ENCODE results near the gene AGBL3. TPM values are rescaled to one million over a fixed set of nuclear protein-coding genes. Genes with fewer than 3 reads are reported as not detected.
A peak's percentile ranks its signal among the peaks of the same experiment; 100 is the strongest.
"Not testable (repeated sequence)": the region's sequence is repeated elsewhere in the genome, so short reads cannot be mapped to it uniquely, and the experiment has no call there.

Gene AGBL3
- total RNA-seq, 1 donor from 2014 or later = 1.5 TPM

DNA sequence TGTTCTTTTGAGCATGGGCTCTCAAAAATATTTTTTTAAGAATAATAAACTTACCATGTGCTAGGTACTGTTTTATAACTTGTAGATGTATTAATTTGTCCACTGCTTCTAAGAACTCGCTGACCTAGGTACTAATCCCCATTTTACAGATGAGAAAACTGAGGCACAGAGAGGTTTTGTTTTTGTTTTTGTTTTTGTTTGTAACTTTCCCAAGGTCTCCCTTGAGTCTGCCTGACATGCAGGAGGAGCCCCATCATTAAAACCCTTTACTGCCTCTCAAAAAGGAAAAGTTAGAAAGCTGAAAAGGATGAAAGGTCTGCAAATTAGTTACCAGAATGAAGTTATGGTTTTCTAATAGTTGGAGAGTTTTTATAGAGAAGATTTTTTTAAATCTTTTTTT, 38.5 kb upstream of the AGBL3 start:
- Mint-ChIP-seq H3K36me3 (ENCODE audit: low read depth) (no peaks in the 10 kb centered on the region), H3K27me3 (ENCODE audit: insufficient read depth) (peaks cover 5% of the 10 kb centered on the region), H3K9me3 (no peaks in the 10 kb centered on the region), H3K4me3 (no peak overlapping the region), H3K4me1 (ENCODE audit: low read depth) (peaks cover 6% of the 10 kb centered on the region), H3K27ac (no peak overlapping the region)
- no peak for DNase-seq (ENCODE audit: low spot score)
- intact Hi-C loops (cut with micrococcal nuclease) = no loop called here

DNA sequence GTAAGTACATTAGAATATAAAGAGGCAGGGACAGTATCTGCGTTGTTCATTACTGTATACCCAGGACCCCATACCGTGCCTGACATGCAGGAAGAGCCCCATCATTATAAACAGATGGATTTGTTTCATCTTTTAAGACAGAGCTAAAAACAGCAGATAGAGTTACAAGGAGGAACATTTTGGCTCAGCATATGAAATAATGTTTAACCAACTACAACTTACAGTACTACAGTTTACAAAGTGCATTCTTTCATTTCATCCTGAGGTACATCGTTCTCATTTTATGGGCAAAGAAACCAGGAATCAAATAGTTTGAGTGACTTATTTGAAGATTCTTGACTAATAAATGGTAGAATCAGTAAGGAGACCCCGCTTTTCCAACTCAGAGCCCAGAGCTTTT, 38.1 kb upstream of the AGBL3 start:
- Mint-ChIP-seq H3K27me3 (ENCODE audit: insufficient read depth) (peaks cover 2% of the 10 kb centered on the region), H3K9me3 (no peaks in the 10 kb centered on the region), H3K36me3 (ENCODE audit: low read depth) (no peaks in the 10 kb centered on the region), H3K27ac (no peak overlapping the region), H3K4me1 (ENCODE audit: low read depth) (peaks cover 6% of the 10 kb centered on the region), H3K4me3 (no peak overlapping the region)
- DNase-seq (ENCODE audit: low spot score) = no peak
- intact Hi-C loops (cut with micrococcal nuclease) = no loop called here

DNA sequence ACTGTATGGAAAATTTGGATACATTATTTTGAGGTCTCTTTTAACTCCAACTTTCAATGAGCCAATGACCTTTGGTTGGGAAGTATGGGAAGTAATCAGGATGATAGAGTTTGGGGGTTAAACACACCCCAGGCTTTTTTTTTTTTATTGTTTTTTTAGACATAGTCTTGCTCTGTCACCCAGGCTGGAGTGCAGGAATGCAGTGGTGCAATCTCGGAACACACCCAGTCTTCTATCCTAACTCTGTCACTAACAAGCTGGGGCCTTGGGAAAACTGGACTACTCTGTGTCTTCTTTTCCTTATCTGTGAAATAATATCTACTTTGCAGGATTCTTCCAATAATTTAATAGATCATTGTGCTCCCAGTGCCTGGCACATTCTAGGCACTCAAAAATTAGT, 37.6 kb upstream of the AGBL3 start:
- DNase-seq (ENCODE audit: low spot score) = no peak
- H3K9me3 Mint-ChIP-seq = no peaks in the 10 kb centered on the region
- peaks cover 2% of the 10 kb centered on the region for H3K27me3 Mint-ChIP-seq (ENCODE audit: insufficient read depth)
- H3K36me3 Mint-ChIP-seq (ENCODE audit: low read depth) = no peaks in the 10 kb centered on the region
- no peak overlapping the region for H3K27ac Mint-ChIP-seq
- H3K4me1 Mint-ChIP-seq (ENCODE audit: low read depth) = peaks cover 6% of the 10 kb centered on the region
- intact Hi-C loops (cut with micrococcal nuclease) = no loop called here
- no peak overlapping the region for H3K4me3 Mint-ChIP-seq

DNA sequence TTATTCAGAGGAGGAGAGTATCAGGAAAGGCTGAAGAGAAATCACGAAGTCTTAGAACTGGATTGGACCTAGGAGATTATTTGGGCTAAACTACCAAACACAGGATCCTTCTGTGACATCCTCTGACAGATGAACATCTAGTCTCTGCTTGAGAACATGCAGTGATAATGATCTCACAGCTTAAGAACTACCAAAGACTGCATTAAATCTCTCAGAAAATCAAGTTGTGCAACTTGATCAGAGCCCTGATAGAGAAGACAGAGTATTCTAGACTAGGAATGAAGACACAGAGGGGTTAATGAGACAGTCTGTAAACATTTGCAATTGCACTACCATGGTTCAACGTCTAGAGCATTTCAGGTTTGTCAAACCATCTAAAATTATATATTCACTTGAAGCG, 37.1 kb upstream of the AGBL3 start:
- no peaks in the 10 kb centered on the region for H3K9me3 Mint-ChIP-seq
- no peak overlapping the region for H3K27ac Mint-ChIP-seq
- H3K27me3 Mint-ChIP-seq (ENCODE audit: insufficient read depth) = peaks cover 2% of the 10 kb centered on the region
- DNase-seq (ENCODE audit: low spot score) = no peak
- H3K36me3 Mint-ChIP-seq (ENCODE audit: low read depth) = no peaks in the 10 kb centered on the region
- intact Hi-C loops (cut with micrococcal nuclease) = no loop called here
- peaks cover 6% of the 10 kb centered on the region for H3K4me1 Mint-ChIP-seq (ENCODE audit: low read depth)
- no peak overlapping the region for H3K4me3 Mint-ChIP-seq

DNA sequence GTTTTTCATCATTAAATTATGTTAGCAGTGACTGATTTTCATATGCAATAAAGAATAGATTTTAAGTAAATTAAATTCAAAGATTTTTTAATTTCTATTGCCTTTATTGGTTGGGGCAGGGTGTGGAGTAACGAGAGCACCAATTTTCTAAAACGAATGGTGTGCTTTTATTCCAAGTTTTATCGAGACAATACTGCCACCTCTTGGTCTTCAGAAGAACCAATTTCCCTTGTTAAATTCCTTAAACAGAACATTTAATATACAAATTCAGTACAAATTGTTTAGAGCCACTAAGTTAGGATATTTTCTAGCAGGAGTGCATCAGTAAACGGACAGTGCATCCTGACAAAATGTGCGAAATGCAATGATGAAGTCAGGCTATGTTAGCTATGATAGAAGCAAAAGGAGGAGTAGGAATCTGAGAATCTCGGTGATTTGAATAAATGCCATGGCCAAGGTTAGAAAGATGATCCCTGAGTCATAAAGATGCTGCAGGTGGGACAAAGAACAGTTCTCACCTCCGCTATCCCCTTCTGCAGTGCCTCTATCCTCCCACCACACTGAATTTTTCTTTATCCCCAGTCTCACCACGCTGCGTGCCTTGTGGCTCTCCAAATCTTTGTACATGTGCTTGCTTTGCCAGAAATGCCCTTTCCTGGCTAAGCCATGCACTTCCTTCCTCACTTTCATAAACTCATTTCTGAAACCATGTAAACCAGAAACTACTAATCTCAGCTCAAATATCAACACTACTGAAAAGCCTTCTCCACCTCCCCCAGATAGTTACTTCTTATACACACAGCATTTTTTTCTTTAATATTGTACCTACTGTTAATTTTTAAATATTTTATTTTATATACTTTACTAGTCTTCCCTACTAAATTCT, 31.9 kb upstream of the AGBL3 start:
- no peaks in the 10 kb centered on the region for H3K36me3 Mint-ChIP-seq (ENCODE audit: low read depth)
- no peak for DNase-seq (ENCODE audit: low spot score)
- intact Hi-C loops (cut with micrococcal nuclease) = loop anchor here (1.0 to 2.0 kb wide), 7 partner anchors 204 to 522 kb away; no protein-coding TSS in a partner anchor

DNA sequence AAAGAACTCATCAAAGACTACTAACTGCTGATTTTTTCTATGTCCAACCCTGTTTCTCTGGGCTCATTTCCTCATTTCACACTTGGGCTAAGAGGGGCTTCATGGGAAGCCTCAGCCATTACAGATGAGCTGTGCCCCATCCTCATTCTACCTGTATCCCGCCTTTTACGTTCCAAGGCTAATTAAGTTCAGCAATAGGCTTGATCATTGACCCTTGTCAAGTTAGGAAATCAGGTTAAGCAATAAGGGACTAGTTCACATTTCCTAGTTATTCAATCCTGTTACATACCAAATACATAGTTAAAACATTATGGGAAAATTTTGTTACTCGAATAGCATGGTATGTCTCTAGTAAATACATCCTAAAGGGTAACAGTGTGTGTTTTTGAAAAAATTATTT, 29.3 kb upstream of the AGBL3 start:
- Mint-ChIP-seq H3K36me3 (ENCODE audit: low read depth) (no peaks in the 10 kb centered on the region), H3K4me1 (ENCODE audit: low read depth) (no peaks in the 10 kb centered on the region), H3K27me3 (ENCODE audit: insufficient read depth) (peaks cover 3% of the 10 kb centered on the region), H3K4me3 (no peak overlapping the region), H3K27ac (no peak overlapping the region), H3K9me3 (no peaks in the 10 kb centered on the region)
- DNase-seq (ENCODE audit: low spot score) = no peak
- intact Hi-C loops (cut with micrococcal nuclease) = no loop called here

More for the DNA sequence above, 31.9 kb upstream of the AGBL3 start:
- H3K4me1 Mint-ChIP-seq (ENCODE audit: low read depth) = no peaks in the 10 kb centered on the region
- no peak overlapping the region for H3K4me3 Mint-ChIP-seq
- peaks cover 2% of the 10 kb centered on the region for H3K27me3 Mint-ChIP-seq (ENCODE audit: insufficient read depth)
- no peak overlapping the region for H3K27ac Mint-ChIP-seq
- H3K9me3 Mint-ChIP-seq = no peaks in the 10 kb centered on the region

DNA sequence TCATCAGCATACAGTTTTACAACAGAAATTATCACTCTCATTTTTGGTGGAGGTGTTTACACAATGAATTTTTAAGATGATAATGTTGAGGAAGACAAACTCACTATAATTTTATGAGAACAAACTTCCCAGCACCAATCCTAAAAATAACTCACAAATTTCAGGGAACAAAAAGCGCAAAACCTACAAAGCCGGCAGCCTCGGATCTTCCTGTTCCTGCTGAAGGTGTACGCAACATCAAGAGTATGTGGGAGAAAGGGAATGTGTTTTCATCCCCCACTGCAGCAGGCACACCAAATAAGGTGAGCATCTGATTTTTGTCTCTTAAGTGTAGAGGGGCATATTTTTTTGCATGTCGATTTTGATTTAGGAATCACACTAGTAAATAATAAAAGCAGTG, 26.5 kb upstream of the AGBL3 start:
- Mint-ChIP-seq H3K4me3 (no peak overlapping the region), H3K27ac (no peak overlapping the region), H3K27me3 (ENCODE audit: insufficient read depth) (peaks cover 5% of the 10 kb centered on the region), H3K4me1 (ENCODE audit: low read depth) (no peaks in the 10 kb centered on the region), H3K36me3 (ENCODE audit: low read depth) (no peaks in the 10 kb centered on the region), H3K9me3 (no peaks in the 10 kb centered on the region)
- no peak for DNase-seq (ENCODE audit: low spot score)
- intact Hi-C loops (cut with micrococcal nuclease) = no loop called here

DNA sequence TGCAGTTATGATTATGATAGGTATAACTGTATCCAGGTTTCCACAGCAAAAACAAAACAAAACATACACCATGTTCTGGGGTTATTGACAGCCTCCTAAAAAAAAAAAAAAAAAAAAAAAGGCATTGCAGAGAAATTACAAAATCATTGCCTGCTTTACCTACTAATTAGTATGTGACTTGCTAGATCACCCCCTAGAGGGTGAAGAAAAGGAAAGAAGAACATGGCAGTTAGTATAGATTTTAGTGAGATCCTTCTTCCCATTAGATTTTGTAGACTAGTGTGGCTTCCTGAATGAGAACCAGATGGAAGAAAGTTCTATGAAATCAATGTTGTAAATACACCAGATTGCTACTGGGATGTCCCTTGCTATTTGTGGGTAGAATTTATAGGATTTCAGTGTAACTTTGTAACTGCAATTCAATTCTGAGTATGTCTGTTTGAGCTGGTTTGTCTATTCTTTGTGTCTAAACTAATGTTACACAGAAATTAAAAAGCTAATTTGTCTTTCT, 24.0 kb upstream of the AGBL3 start:
- no peaks in the 10 kb centered on the region for H3K9me3 Mint-ChIP-seq
- intact Hi-C loops (cut with micrococcal nuclease) = no loop called here
- H3K36me3 Mint-ChIP-seq (ENCODE audit: low read depth) = no peaks in the 10 kb centered on the region
- DNase-seq (ENCODE audit: low spot score) = no peak
- no peaks in the 10 kb centered on the region for H3K4me1 Mint-ChIP-seq (ENCODE audit: low read depth)
- no peak overlapping the region for H3K27ac Mint-ChIP-seq
- no peak overlapping the region for H3K4me3 Mint-ChIP-seq
- H3K27me3 Mint-ChIP-seq (ENCODE audit: insufficient read depth) = peaks cover 8% of the 10 kb centered on the region

DNA sequence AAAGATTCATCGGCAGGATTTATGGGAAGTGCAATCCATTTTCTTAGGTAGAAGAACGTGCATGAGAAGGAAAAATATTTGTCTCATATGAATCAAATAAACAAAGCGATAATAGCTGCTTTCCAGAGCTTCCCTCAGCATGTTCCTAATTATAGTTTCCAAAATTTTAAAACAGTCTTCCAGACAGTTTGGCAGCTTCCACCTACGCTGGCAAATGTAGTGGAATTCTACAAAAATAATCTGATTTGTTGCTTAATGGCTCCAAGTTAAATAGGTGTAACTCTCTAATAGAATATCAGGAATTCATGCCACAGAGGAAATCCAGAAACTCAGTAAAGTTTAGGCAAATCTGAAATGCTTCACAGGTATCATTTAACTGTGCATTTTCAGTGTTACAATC, 23.3 kb upstream of the AGBL3 start:
- Mint-ChIP-seq H3K27ac (no peak overlapping the region), H3K9me3 (no peaks in the 10 kb centered on the region), H3K36me3 (ENCODE audit: low read depth) (no peaks in the 10 kb centered on the region), H3K4me1 (ENCODE audit: low read depth) (no peaks in the 10 kb centered on the region), H3K27me3 (ENCODE audit: insufficient read depth) (peaks cover 11% of the 10 kb centered on the region), H3K4me3 (no peak overlapping the region)
- no peak for DNase-seq (ENCODE audit: low spot score)
- intact Hi-C loops (cut with micrococcal nuclease) = no loop called here

DNA sequence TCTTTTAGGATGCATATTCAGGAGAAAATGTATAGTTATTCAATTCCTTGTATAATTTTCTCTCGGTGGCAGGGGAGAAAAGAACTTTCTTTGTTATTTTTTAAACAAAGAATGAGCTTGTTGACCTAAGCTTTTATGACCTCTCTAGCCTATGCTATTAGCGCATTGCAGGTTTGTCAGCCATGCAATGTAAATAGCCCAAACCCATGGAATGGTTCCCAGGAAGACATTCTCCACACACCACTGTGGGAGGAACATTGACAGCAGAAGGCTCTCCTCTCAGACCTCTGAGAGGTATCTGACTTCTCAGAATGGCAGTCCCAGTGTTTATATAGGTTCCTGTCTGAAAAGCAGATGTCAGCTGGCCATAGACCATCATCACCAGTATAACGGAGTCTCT, 19.6 kb upstream of the AGBL3 start:
- H3K4me1 Mint-ChIP-seq (ENCODE audit: low read depth) = no peaks in the 10 kb centered on the region
- no peaks in the 10 kb centered on the region for H3K9me3 Mint-ChIP-seq
- no peak for DNase-seq (ENCODE audit: low spot score)
- no peak overlapping the region for H3K27ac Mint-ChIP-seq
- H3K27me3 Mint-ChIP-seq (ENCODE audit: insufficient read depth) = peaks cover 20% of the 10 kb centered on the region
- intact Hi-C loops (cut with micrococcal nuclease) = no loop called here
- no peak overlapping the region for H3K4me3 Mint-ChIP-seq
- H3K36me3 Mint-ChIP-seq (ENCODE audit: low read depth) = no peaks in the 10 kb centered on the region

DNA sequence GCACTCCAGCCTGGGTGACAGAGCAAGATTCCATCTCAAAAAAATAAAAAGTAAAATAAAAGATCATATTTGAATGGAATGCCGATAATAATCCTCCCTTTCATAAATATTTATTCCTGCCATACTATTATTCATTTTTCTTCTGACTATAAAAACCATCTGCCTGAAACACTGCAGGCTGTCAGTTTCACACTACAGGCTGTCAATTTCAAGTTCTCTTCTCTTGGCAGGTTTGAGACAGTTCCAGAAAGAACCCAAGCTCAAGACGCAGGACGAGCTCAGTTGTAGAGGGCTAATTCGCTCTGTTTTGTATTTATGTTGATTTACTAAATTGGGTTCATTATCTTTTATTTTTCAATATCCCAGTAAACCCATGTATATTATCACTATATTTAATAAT, 18.2 kb upstream of the AGBL3 start:
- DNase-seq (ENCODE audit: low spot score) = no peak
- Mint-ChIP-seq H3K9me3 (peaks cover 3% of the 10 kb centered on the region), H3K4me3 (no peak overlapping the region), H3K27me3 (ENCODE audit: insufficient read depth) (peaks cover 17% of the 10 kb centered on the region), H3K4me1 (ENCODE audit: low read depth) (no peaks in the 10 kb centered on the region), H3K36me3 (ENCODE audit: low read depth) (no peaks in the 10 kb centered on the region), H3K27ac (no peak overlapping the region)
- intact Hi-C loops (cut with micrococcal nuclease) = no loop called here

DNA sequence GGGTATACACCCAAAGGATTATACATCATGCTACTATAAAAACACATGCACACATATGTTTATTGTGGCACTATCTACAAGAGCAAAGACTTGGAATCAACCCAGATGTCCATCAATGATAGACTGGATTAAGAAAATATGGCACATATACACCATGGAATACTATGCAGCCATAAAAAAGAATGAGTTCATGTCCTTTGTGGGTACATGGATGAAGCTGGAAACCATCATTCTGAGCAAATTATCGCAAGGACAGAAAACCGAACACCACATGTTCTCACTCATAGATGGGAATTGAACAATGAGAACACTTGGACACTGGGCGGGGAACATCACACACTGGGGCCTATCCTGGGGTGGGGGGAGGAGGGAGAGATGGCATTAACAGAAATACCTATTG, 4.7 kb upstream of the AGBL3 start:
- H3K27me3 Mint-ChIP-seq (ENCODE audit: insufficient read depth); DNase-seq (ENCODE audit: low spot score); H3K4me3 Mint-ChIP-seq; H3K9me3 Mint-ChIP-seq; H3K36me3 Mint-ChIP-seq (ENCODE audit: low read depth); intact Hi-C loops (cut with micrococcal nuclease); H3K27ac Mint-ChIP-seq: not testable (repeated sequence)
- peaks cover 16% of the 10 kb centered on the region for H3K4me1 Mint-ChIP-seq (ENCODE audit: low read depth)

DNA sequence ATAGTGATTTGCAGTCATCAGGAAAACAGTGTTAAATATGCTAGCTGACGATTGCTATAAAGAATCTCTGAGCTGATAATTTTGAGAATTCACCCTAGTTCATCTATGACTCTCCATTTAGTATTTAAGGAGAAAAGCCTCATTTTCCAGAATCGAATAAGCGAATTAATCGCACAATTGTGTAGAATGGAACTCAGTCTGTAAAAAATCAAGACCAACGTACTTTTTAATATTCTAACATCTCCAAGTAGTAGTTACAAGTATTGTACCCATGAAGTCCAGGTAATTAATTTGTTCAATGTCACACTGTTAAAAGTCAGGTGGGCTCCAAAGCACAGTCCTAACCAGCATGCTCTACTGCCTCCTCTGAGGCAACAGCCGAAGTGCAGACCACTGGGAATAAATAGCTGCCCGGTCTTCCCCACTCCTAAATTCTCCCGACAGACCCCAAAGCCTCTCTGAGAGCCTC, 380 bp upstream of the AGBL3 start:
- Mint-ChIP-seq H3K4me1 (ENCODE audit: low read depth) (peaks cover 42% of the 10 kb centered on the region), H3K36me3 (ENCODE audit: low read depth) (peaks cover 4% of the 10 kb centered on the region), H3K27ac (peak overlapping the region; percentile 86), H3K4me3 (peak overlapping the region; percentile 97), H3K9me3 (no peaks in the 10 kb centered on the region), H3K27me3 (ENCODE audit: insufficient read depth) (no peaks in the 10 kb centered on the region)
- intact Hi-C loops (cut with micrococcal nuclease) = loop anchor here (1.0 to 5.0 kb wide), 7 partner anchors 162 to 670 kb away; partner anchors contain the start of genes AKR1B1, CNOT4, CYREN and NUP205
- DNase-seq (ENCODE audit: low spot score) = no peak
